Calu3 (cell line): ENCODE measurements around the gene PITPNM1. TPM values are rescaled to one million over a fixed set of nuclear protein-coding genes. Genes with fewer than 3 reads are reported as not detected.
"Not testable (repeated sequence)": the region's sequence is repeated elsewhere in the genome, so short reads cannot be mapped to it uniquely, and the experiment has no call there.

Experiments
- BruUV-seq: library from RNA; stranded (reverse); fragments of 400-500 nt; replicated peaks from 2 replicates; lab custom pipeline; 2021; lab: Mats Ljungman, UMichigan
- CTCF ChIA-PET: fragments of 300-600 bp; sonication (Branson Sonifier 250); formaldehyde crosslinking; loops from one replicate; lab custom pipeline; 2022; ENCODE audit warnings: antibody characterized with exemption; lab: Charles Lee
- DNase-seq: peaks from one replicate; pipeline ENCODE4 v3.0.0; 2022
- H3K27ac Mint-ChIP-seq: one replicate; pipeline ENCODE4 v1.8.0; 2022; ENCODE audit warnings: mixed read lengths; ENCODE audit not compliant: unreplicated experiment
- H3K27me3 Mint-ChIP-seq: one replicate; pipeline ENCODE4 v1.8.0; 2022; ENCODE audit warnings: mixed read lengths; ENCODE audit not compliant: unreplicated experiment
- H3K36me3 Mint-ChIP-seq: one replicate; pipeline ENCODE4 v1.8.0; 2022; ENCODE audit warnings: mild to moderate bottlenecking, moderate library complexity, mixed read lengths; ENCODE audit not compliant: insufficient read depth, unreplicated experiment
- H3K4me1 Mint-ChIP-seq: one replicate; pipeline ENCODE4 v1.8.0; 2022; ENCODE audit warnings: mild to moderate bottlenecking, low read depth, mixed read lengths; ENCODE audit not compliant: unreplicated experiment
- H3K4me3 Mint-ChIP-seq: one replicate; pipeline ENCODE4 v1.8.0; 2022; ENCODE audit warnings: mild to moderate bottlenecking, low read depth, moderate library complexity, mixed read lengths; ENCODE audit not compliant: unreplicated experiment
- H3K9me3 Mint-ChIP-seq: one replicate; pipeline ENCODE4 v1.8.0; 2022; ENCODE audit warnings: low read depth, mixed read lengths; ENCODE audit not compliant: unreplicated experiment
- intact Hi-C: fragments of 100-400 bp; cut with micrococcal nuclease; formaldehyde crosslinking; loops from one replicate; pipeline ENCODE4 v1.10.0; 2022; ENCODE audit not compliant: unreplicated experiment
- total RNA-seq: library from RNA; stranded (reverse); gene quantifications from 2 replicates; pipeline ENCODE4 v1.2.3, GENCODE V29; 2022
- TF ChIP-seq, protein P1 (sequence below): fragments of 200-600 bp; IDR thresholded peaks from one replicate; pipeline ENCODE4 v1.8.0; 2022; ENCODE audit warnings: antibody characterized with exemption; ENCODE audit not compliant: unreplicated experiment

Gene PITPNM1
- total RNA-seq, 1 experiment from 2014 or later = 70.5 TPM

DNA sequence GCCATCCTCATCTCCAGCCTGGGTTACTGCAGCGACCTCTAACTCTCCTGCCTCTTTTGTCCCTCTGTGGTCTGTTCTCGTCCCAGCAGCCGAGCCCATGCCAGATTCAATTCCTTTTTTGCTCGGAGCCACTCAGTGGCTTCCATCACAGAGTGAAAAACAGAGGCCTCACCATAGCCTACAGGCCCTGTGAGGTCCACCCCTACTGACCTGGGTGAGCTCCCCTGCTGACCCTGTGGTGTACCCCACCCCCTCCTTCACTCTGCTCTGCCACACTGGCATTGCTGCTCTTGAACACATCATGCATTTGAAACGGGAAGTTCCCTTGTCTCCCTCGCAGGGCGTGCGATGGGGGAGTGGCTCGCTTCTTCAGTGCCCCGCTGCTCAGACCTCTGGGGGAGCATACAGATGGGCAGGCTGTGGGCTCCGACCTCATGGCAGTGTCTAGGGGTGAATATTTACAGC is 20.3 kb downstream of the PITPNM1 start:
- DNase-seq = no peak
- H3K36me3 Mint-ChIP-seq = peaks cover 41% of the 10 kb centered on the region
- BruUV-seq = no TSS peak
- H3K4me1 Mint-ChIP-seq = peaks cover 26% of the 10 kb centered on the region
- intact Hi-C loops = no loop called here
- H3K27ac Mint-ChIP-seq = no peak overlapping the region
- TF ChIP-seq, protein P1, sequence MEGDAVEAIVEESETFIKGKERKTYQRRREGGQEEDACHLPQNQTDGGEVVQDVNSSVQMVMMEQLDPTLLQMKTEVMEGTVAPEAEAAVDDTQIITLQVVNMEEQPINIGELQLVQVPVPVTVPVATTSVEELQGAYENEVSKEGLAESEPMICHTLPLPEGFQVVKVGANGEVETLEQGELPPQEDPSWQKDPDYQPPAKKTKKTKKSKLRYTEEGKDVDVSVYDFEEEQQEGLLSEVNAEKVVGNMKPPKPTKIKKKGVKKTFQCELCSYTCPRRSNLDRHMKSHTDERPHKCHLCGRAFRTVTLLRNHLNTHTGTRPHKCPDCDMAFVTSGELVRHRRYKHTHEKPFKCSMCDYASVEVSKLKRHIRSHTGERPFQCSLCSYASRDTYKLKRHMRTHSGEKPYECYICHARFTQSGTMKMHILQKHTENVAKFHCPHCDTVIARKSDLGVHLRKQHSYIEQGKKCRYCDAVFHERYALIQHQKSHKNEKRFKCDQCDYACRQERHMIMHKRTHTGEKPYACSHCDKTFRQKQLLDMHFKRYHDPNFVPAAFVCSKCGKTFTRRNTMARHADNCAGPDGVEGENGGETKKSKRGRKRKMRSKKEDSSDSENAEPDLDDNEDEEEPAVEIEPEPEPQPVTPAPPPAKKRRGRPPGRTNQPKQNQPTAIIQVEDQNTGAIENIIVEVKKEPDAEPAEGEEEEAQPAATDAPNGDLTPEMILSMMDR = no peak
- CTCF ChIA-PET = no interaction called here
- no peaks in the 10 kb centered on the region for H3K27me3 Mint-ChIP-seq
- no peaks in the 10 kb centered on the region for H3K9me3 Mint-ChIP-seq
- peak overlapping the region; percentile 98 for H3K4me3 Mint-ChIP-seq

DNA sequence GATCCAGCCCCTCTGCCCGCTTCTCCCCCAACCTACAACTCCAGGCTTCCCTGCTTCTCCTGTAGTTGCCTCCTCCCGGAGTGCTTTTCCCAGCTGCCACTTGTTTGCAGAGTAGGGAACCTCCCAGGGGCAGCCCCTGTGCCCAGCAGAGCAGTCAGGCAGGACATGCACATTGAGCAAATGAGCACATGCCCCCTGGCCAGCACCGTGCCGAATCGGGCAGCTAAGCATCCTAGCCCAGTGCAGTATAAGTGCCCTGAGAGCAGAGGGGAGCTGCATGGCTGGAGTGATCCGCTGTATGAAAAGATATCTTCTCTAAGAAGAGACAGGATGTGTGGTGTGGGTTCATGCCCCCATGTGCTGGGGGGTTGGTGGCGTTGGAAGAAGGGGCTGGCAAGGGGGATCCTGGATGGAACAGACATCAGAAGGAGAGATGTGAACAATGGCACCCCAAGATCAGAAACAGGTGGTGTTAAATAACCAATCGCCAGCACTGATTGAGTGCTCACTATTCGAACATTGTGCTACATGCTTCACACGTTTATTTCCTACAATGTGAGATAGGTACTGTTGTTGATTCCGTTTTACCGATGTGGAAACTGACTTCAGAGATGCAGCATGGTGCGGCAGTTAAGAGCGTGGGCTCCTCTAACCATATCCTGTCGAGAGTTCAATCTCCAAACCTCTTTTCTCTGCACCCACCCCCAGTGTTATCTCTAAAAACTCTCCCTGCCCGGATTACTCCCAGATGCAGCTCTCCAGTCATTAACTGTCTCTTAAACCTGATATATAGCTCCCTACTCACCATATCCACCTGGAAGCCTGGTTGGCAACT is 21.1 kb downstream of the PITPNM1 start:
- Mint-ChIP-seq H3K4me3 (peak overlapping the region; percentile 98), H3K27me3 (no peaks in the 10 kb centered on the region), H3K9me3 (no peaks in the 10 kb centered on the region), H3K4me1 (peaks cover 26% of the 10 kb centered on the region), H3K36me3 (peaks cover 35% of the 10 kb centered on the region), H3K27ac (no peak overlapping the region)
- BruUV-seq = no TSS peak
- DNase-seq = no peak
- CTCF ChIA-PET = no interaction called here
- TF ChIP-seq, protein P1 = no peak
- intact Hi-C loops = no loop called here

DNA sequence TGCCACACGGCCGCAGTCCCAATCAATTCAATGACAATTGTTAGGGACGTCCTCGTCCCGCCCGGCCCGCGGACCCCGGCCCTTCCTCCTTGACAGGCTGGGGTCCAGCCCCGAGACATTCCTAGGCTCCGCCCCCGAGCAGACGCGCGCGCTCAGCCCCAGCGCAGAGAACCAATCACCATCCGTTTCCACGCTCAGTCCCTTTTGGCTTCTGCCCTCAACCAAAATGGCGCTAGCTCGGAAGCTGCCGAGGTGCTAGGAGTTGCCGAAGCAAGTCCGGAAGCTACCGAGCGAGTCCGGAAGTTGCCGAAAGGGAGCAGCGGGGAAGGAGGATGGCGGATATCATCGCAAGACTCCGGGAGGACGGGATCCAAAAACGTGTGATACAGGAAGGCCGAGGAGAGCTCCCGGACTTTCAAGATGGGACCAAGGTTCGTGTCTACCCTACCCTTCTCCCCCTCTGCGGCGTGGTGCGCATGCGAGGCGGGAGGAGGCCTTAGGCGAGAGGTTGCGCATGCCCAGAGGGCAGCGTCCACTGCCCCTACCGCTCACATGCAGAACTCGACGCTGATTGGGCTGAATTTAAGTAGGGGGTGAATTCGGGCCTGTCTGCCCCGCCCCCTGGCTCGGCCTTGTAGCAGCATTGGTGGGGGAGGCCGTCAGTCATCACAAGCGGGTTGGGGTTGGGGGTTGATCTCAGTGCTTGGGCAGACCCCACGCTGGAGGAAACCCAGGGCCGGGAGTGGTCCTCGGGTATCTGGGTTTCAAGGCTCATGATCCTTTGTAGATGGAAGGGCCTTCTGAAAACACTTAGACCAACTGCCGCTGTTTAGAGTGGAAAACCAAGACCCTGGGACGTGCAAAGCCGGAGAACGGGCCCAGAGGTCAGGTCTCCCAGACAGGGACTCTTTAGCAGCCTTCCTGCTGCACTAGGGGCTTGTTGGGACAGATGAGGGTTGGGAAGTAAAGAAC is 22.1 kb downstream of the PITPNM1 start, which contains the start of gene AIP:
Gene AIP (plus strand): TSS at position 200 of the 972 bp plus-strand sequence. CDS start 133 bp downstream, at position 333.
- intact Hi-C loops = no loop called here
- Mint-ChIP-seq H3K4me1 (peaks cover 26% of the 10 kb centered on the region), H3K27ac (peak within 1 kb of the TSS; percentile 97), H3K36me3 (peaks cover 34% of the 10 kb centered on the region), H3K27me3 (no peaks in the 10 kb centered on the region), H3K9me3 (no peaks in the 10 kb centered on the region), H3K4me3 (peak within 1 kb of the TSS; percentile 98)
- peak; percentile 97 for DNase-seq
- BruUV-seq = TSS peak; percentile 67
- CTCF ChIA-PET = interaction anchor here (0.6 to 1.0 kb wide), 7 partner anchors 12 to 1832 kb away, joined by 3 to 6 read pairs (median 3); partner anchors contain the start of genes GPR152, PITPNM1 and PPP1CA
- TF ChIP-seq, protein P1 = no peak

DNA sequence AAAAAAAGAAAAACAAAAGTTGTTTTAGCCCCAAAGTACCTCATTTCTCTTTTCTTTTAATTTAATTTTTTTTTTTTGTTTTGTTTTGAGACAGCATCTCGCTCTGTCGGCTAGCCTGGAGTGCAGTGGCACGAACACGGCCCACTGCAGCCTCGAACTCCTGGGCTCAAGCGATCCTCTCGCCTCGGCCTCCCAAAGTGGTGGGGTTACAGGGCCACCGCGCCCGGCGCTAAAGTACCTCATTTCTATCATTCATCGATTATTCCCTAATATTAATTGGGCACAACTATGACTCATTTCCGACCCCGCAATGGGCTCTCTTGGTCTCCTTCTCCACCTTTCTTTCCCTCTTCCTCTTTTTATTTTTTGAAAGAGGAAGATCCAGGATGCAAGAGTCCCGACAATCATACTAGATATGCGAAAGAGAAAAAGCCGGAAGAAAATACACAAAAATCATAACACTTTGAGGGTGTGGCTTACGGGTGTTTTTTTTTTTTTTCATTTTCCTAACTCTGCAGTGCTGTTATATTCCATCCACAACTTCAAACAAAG is 22.8 kb downstream of the PITPNM1 start:
- BruUV-seq = TSS peak; percentile 64
- peaks cover 26% of the 10 kb centered on the region for H3K4me1 Mint-ChIP-seq
- peaks cover 28% of the 10 kb centered on the region for H3K36me3 Mint-ChIP-seq
- peak overlapping the region; percentile 98 for H3K4me3 Mint-ChIP-seq
- H3K27ac Mint-ChIP-seq = peak overlapping the region; percentile 97
- no peaks in the 10 kb centered on the region for H3K9me3 Mint-ChIP-seq
- H3K27me3 Mint-ChIP-seq = no peaks in the 10 kb centered on the region
- TF ChIP-seq, protein P1 = no peak
- intact Hi-C loops = no loop called here
- CTCF ChIA-PET = interaction anchor here (0.6 to 1.0 kb wide), 8 partner anchors 13 to 1831 kb away, joined by 3 to 6 read pairs (median 3); partner anchors contain the start of genes GPR152, PITPNM1 and PPP1CA
- DNase-seq = no peak

DNA sequence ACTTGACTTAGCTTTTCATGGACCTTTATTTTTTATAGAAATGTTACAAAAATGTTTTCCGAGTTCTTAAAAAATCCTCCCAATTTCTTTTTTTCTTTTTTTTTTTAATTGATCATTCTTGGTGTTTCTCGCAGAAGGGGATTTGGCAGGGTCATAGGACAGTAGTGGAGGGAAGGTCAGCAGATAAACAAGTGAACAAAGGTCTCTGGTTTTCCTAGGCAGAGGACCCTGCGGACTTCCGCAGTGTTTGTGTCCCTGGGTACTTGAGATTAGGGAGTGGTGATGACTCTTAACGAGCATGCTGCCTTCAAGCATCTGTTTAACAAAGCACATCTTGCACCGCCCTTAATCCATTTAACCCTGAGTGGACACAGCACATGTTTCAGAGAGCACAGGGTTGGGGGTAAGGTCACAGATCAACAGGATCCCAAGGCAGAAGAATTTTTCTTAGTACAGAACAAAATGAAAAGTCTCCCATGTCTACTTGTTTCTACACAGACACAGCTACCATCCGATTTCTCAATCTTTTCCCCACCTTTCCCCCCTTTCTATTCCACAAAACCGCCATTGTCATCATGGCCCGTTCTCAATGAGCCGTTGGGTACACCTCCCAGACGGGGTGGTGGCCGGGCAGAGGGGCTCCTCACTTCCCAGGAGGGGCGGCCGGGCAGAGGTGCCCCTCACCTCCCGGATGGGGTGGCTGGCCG is 27.7 kb downstream of the PITPNM1 start:
- H3K4me1 Mint-ChIP-seq, H3K36me3 Mint-ChIP-seq, H3K27ac Mint-ChIP-seq, H3K9me3 Mint-ChIP-seq, H3K4me3 Mint-ChIP-seq, DNase-seq, CTCF ChIA-PET, H3K27me3 Mint-ChIP-seq, BruUV-seq, intact Hi-C loops: not testable (repeated sequence)
